SK-MEL-5 (cell line): ENCODE measurements around the gene PNKP. TPM values are rescaled to one million over a fixed set of nuclear protein-coding genes. Genes with fewer than 3 reads are reported as not detected.

Experiments
- DNase-seq: peaks from one replicate; pipeline ENCODE4 v3.0.0-alpha.2; 2016; ENCODE audit warnings: low read depth, low spot score
- in situ Hi-C: cut with HindIII; loops from 2 replicates; pipeline ENCODE4 v1.10.0; 2016; ENCODE audit warnings: low sequenced_read_pairs, high pct_unique_total_duplicates, low pct_unique_long_range_greater_than_20kb
- total RNA-seq: library from RNA; depleted of rRNA; stranded (reverse); fragments of >200 nt; shearing (Covaris generic); gene quantifications from 2 replicates; pipeline ENCODE4 v1.2.3, GENCODE V29; 2014

The PNKP gene
- total RNA-seq, 1 experiment from 2014 or later = 33.8 TPM

GRCh38 chr19:49879243-49879963 lies 12.0 kb upstream of the PNKP start:
- DNase-seq = peak; percentile 52
- in situ Hi-C loops = no loop called here

DNA sequence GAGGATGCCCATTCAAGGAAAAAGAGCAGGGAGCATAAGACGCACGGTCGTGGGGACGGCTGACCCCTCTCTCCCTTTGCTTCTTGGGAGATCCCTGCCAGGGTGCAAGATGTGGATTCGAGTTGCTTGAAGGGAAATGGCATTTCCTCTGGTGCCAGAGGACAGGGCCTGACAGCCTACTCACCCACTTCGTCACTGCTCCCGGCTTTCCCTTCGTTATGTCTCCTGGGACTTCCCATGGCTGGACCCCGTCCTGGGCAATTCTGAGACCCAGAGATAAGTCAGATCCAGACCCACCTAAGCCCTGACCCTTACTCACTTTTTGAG lies 11.3 kb upstream of the PNKP start:
- in situ Hi-C loops = no loop called here
- DNase-seq = no peak

- in situ Hi-C loops = no loop called here
- DNase-seq = peak; percentile 96
Measured at GRCh38 chr19:49877879-49878743, 10.7 kb upstream of the PNKP start.

GRCh38 chr19:49877020-49877878 lies 9.9 kb upstream of the PNKP start, which contains the start of the genes AKT1S1 and TBC1D17:
TSS of gene AKT1S1 (minus strand) at chr19:49877355. CDS start at chr19:49873295, 4,060 bp downstream.
TSS of gene TBC1D17 (plus strand) at chr19:49877702. CDS start at chr19:49877724, 22 bp downstream.
- DNase-seq = peak; percentile 99
- in situ Hi-C loops = no loop called here

DNA sequence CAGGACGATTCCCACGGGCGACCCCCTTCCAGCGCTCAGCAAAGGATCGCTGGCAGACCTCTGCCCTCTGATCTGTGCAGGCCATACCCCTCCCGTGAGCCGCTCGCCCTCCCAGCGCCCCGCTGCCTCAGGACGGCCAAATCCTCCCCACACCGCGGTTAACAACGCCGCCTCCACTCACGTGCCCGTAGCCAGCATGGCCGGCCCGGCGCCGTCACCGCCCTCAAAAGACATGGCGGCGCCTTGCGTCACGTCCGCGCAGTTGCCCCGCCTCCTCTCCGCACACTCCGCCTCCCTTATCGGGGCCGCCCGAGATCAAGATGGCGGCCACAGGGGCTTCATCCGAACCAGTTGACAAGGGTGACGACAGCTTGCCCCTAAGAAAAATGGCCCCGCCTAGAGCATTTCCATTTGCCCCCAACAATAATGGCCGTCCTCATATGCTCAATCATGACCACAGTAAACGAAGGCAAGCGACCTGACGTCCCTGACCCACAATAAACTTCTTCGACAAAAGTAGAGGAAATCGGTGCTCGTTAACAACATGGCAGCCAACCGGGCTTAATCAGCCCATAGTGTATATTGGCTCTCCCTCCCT lies 9.1 kb upstream of the PNKP start:
- in situ Hi-C loops = no loop called here
- peak; percentile 97 for DNase-seq

GRCh38 chr19:49875857-49876421 lies 8.6 kb upstream of the PNKP start:
- in situ Hi-C loops = no loop called here
- DNase-seq = peak; percentile 61

GRCh38 chr19:49875177-49875576 lies 7.8 kb upstream of the PNKP start:
- DNase-seq = no peak
- in situ Hi-C loops = no loop called here

DNA sequence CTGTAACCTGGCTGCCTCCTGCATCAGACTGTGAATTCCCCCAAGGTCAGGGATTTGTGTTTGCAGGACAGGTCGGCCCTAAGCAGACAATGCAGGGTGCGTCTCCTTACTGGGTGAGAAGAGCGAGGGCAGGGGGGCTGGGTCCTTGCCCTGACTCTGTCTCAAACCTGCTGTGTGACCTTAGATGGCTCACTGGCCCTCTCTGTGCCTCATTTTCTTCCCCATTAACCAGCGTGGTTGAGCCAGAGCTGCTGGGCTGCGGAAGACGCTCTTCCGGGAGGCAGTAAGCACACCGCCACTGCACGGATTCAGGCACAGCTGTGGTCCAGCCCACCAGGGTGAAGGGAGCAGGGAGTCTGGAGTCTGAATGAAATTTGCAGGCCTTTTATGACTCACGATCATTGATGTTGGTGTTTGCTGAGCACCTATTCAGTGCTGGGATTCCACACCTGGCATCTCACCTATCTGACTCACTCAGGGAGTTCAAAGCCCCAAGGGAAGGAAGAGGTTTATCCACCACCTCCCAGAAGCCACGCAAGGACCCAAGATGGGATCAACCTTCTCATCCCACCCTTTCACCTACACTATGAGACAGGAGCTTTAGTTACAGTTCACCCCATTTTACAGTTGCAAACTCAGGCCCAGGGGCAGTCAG lies 7.3 kb upstream of the PNKP start:
- in situ Hi-C loops = no loop called here

GRCh38 chr19:49873834-49874233 lies 6.5 kb upstream of the PNKP start:
- in situ Hi-C loops = no loop called here
- no peak for DNase-seq

More for the DNA sequence above, 7.3 kb upstream of the PNKP start:
- no peak for DNase-seq

DNA sequence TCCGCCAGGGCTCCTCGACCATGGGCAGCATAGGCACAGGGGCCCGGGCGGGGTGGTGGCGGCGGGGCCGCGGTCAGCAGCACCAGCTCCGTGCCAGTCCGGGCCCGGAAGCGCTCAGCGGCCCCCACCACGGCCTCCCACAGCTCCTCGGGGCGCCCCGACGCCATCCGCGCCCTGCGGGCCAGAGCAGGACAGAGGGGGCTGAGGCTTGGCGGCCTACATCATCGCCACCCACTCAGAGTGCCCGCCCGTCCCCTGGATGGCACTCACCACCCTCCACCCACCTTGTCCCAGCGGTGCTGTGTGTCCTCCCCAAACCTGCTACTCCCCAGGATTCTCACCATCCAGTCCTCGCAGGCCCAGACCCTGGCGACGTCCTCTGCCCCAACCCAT lies 5.7 kb upstream of the PNKP start:
- no peak for DNase-seq
- in situ Hi-C loops = no loop called here

DNA sequence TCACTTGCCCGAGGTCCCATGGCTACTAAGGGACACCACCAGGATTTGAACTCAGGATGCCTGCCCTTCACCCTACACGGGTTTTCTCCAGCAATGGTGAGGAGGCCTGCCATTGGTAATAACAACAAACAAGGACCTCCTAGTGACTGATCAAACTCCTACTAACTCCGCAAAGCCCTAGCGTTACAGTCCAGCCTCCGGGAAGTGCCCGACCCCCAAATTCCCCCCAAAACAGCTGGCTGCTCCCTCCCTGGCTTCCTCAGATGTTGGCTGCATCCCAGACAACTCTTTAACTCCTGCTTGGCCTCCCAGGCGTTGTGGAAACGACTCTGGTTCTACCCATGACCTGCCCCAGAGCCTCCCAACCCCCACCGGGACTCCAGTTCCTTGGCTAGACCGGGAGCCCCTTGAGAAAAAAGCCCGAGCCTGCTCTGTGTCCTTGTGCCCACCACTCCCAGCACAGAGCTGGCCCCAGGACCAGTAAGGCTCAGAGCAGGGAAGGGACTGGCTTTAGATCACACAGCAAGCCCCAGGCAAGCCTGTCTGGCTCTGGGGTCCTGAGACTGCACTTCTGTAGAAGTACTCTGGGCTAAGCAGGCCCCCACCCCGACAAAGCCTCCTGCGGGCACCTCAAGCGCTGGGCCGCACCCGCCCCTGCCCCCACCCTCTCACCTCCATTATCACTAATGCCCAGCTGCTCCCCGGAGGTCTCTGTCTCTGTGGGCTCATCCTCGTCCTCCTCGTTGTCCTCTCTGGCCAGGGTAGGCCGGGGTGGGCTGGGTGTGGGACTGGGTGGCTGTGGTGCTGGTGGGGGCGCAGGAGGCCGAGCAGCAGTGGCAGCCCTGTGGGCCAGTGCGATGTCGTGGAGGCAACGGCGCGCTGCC lies 5.1 kb upstream of the PNKP start:
- no peak for DNase-seq
- in situ Hi-C loops = no loop called here

DNA sequence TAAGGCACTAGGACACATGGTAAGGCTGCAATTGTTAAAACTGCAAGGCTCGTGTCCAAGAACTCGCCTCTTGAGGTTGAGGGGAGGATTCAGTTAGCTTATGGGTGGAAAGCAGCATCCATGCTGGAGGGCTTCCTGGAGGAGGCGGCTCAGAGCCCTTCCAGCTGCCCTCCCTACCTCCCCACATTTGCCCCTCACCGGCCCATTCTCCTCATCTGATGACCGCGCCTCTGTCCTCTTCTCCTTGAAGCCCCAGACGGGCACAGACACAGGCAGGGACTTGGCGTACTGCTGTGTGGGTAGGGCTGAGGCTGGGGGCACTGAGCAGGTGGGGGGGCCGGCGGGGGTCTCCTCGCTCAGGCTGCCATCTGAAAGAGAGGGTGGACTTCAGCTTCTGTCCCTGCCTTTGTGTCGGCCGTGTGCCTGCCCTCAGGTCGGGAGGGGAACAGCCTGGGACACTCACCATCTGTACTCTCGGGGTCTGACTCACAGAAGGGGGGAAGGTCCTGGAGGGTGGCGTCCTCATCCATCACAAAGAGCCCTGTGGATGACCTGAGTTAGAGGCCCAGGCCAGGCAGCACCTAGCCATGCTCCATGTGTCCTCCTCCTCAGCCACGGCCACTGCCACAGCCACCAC lies 4.1 kb upstream of the PNKP start:
- in situ Hi-C loops = no loop called here
- no peak for DNase-seq

- in situ Hi-C loops = no loop called here
- no peak for DNase-seq
Measured at GRCh38 chr19:49870309-49870901, 3.0 kb upstream of the PNKP start.

DNA sequence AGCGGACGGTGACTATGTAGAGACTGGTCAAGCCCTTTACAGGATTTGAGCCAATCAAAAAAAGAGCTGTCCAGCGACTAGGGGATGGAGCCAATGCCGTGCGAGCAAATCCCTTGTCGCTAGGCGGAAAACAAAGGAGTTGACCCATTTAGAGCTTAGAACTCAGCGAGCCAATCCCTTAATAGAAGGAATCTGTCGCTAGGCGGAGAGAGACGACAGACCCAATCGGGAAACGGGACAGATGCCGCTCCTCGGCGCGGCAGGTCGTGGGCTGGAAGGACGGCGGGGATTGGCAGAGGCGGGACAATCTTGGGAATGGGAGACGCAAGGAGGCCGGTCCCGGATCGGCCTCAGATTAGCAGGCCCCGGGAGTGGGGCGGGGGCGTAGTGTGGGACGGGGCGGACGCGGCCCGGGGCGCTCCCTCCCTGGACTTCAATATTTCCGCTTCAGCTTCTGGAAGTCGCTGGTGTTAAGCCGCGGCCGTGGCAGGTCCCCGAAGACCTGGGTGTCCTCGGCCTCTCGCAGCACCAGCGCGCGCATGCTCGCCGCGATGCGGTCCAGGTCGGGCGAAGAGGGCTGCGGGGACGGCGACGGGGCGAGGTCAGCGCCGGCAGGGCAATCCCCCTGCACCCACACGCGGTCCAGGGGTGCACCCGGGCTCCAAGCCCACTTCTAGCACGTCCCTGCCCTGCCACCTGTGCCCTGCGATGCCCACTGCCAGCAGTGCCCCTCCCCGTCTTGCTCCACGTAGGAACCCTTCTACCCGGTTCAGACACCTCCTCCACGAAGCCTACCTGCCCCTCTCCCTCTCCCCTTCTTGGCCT lies 2.3 kb upstream of the PNKP start:
- DNase-seq = peak; percentile 99
- in situ Hi-C loops = no loop called here
